IMR-90 (cell line): ENCODE data around the gene TCF12.

Experiments
- BHLHE40 ChIP-seq: fragments of 150-350 bp; IDR thresholded peaks from 2 replicates; pipeline ENCODE4 v1.6.1; 2016; ENCODE audit warnings: mild to moderate bottlenecking, low read depth, low read length
- POLR2A ChIP-seq: IDR thresholded peaks from 2 replicates; pipeline ENCODE4 v1.6.1; 2012; ENCODE audit warnings: mild to moderate bottlenecking, low read depth, low read length
- RFX5 ChIP-seq: IDR thresholded peaks from 2 replicates; pipeline ENCODE4 v1.8.0; 2012; ENCODE audit warnings: low read depth, mild to moderate bottlenecking, low read length, moderate library complexity
- TF ChIP-seq, protein P1 (sequence below): conservative IDR thresholded peaks from 2 replicates; pipeline ENCODE4 v1.5.1; 2012; ENCODE audit warnings: mild to moderate bottlenecking, low read depth, low read length, improper control_type of control experiment

GRCh38 chr15:57334257-57334656 is 415.8 kb downstream of the TCF12 start:
- TF ChIP-seq, protein P1, sequence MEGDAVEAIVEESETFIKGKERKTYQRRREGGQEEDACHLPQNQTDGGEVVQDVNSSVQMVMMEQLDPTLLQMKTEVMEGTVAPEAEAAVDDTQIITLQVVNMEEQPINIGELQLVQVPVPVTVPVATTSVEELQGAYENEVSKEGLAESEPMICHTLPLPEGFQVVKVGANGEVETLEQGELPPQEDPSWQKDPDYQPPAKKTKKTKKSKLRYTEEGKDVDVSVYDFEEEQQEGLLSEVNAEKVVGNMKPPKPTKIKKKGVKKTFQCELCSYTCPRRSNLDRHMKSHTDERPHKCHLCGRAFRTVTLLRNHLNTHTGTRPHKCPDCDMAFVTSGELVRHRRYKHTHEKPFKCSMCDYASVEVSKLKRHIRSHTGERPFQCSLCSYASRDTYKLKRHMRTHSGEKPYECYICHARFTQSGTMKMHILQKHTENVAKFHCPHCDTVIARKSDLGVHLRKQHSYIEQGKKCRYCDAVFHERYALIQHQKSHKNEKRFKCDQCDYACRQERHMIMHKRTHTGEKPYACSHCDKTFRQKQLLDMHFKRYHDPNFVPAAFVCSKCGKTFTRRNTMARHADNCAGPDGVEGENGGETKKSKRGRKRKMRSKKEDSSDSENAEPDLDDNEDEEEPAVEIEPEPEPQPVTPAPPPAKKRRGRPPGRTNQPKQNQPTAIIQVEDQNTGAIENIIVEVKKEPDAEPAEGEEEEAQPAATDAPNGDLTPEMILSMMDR, result no peak
- TF ChIP-seq BHLHE40, result no peak
- no peak for TF ChIP-seq POLR2A
- TF ChIP-seq RFX5, result no peak
